Panc1 (cell line): ENCODE measurements around the gene KRT86. TPM values are rescaled to one million over a fixed set of nuclear protein-coding genes. Genes with fewer than 3 reads are reported as not detected.
"Not testable (repeated sequence)": the region's sequence is repeated elsewhere in the genome, so short reads cannot be mapped to it uniquely, and the experiment has no call there.

Experiments used
- ATAC-seq: fragments of 200-7000 bp; cut with Tn5 transposase; 2 replicates; pipeline ENCODE4 v1.9.1; 2020; ENCODE audit warnings: mild to moderate bottlenecking, moderate library complexity
- BruUV-seq: library from RNA; stranded (reverse); fragments of 400-500 nt; replicated peaks from 2 replicates; lab custom pipeline; 2021; lab: Mats Ljungman, UMichigan
- CTCF ChIA-PET: fragments of 300-600 bp; sonication (Branson Sonifier 250); formaldehyde crosslinking; loops from one replicate; lab custom pipeline; 2022; ENCODE audit warnings: antibody characterized with exemption; lab: Charles Lee
- POLR2A ChIA-PET: fragments of 300-600 bp; sonication (Branson Sonifier 250); formaldehyde crosslinking; loops from one replicate; lab custom pipeline; 2022; ENCODE audit warnings: antibody characterized with exemption; lab: Charles Lee
- DNase-seq: peaks from one replicate; pipeline ENCODE4 v3.0.0-alpha.2; 2010; ENCODE audit warnings: low read depth, low spot score
- H3K27ac ChIP-seq: 2 replicates; pipeline ENCODE4 v1.5.1; 2011; ENCODE audit warnings: mild to moderate bottlenecking, low read length, inconsistent platforms
- H3K27me3 ChIP-seq: fragments of 200-500 bp; sonication (Bioruptor generic); 2 replicates; pipeline ENCODE4 v1.6.0; 2014; ENCODE audit warnings: low read length, inconsistent platforms; ENCODE audit not compliant: control insufficient read depth, insufficient read depth
- H3K36me3 ChIP-seq: fragments of 200-500 bp; sonication (Bioruptor generic); 2 replicates; pipeline ENCODE4 v1.5.1; 2014; ENCODE audit warnings: inconsistent platforms, mild to moderate bottlenecking, low read length, moderate library complexity; ENCODE audit not compliant: control insufficient read depth, insufficient read depth
- H3K4me1 ChIP-seq: 2 replicates; pipeline ENCODE4 v1.5.1; 2011; ENCODE audit warnings: inconsistent platforms, mild to moderate bottlenecking, low read length, moderate library complexity; ENCODE audit not compliant: control insufficient read depth, insufficient read depth
- H3K4me3 ChIP-seq, 2 experiments: 2 replicates each; pipeline ENCODE4 v1.5.1; 2011 to 2012; ENCODE audit warnings: low read depth in 2 of 2, low read length in 2 of 2, mild to moderate bottlenecking in 2 of 2, inconsistent platforms in 1 of 2, moderate library complexity in 1 of 2
- H3K9me3 ChIP-seq: fragments of 200-500 bp; sonication (Bioruptor generic); 2 replicates; pipeline ENCODE4 v1.5.1; 2014; ENCODE audit warnings: low read depth, mild to moderate bottlenecking, inconsistent platforms, low read length, moderate library complexity; ENCODE audit not compliant: control insufficient read depth, insufficient read depth
- CTCF ChIP-seq: fragments of 450-650 bp; IDR thresholded peaks from 2 replicates; pipeline ENCODE4 v1.5.1; 2017; ENCODE audit warnings: mild to moderate bottlenecking
- POLR2AphosphoS5 ChIP-seq: IDR thresholded peaks from 2 replicates; pipeline ENCODE4 v1.6.1; 2012; ENCODE audit warnings: mild to moderate bottlenecking, low read depth, low read length, moderate library complexity
- REST ChIP-seq, 2 experiments: IDR thresholded peaks; 2 replicates each; pipeline ENCODE4 v1.6.1; 2011 to 2012; ENCODE audit warnings: low read depth in 2 of 2, control low read depth in 1 of 2, low read length in 1 of 2, mild to moderate bottlenecking in 1 of 2, moderate library complexity in 1 of 2; ENCODE audit not compliant: insufficient read depth in 1 of 2
- SIN3A ChIP-seq: IDR thresholded peaks from 2 replicates; pipeline ENCODE4 v1.6.1; 2012; ENCODE audit warnings: low read depth, mild to moderate bottlenecking, low read length, moderate library complexity, borderline replicate concordance; ENCODE audit not compliant: insufficient read depth
- TCF7L2 ChIP-seq: IDR thresholded peaks from 2 replicates; pipeline ENCODE4 v1.6.1; 2011; ENCODE audit warnings: mild to moderate bottlenecking, low read depth, low read length, inconsistent platforms
- in situ Hi-C: cut with HindIII; loops from 2 replicates; pipeline ENCODE4 v1.10.0; 2016; ENCODE audit warnings: low sequenced_read_pairs, low pct_unique_long_range_greater_than_20kb
- intact Hi-C: fragments of 100-400 bp; cut with micrococcal nuclease; formaldehyde crosslinking; loops from one replicate; pipeline ENCODE4 v1.10.0; 2022; ENCODE audit not compliant: unreplicated experiment
- total RNA-seq: library from RNA; stranded (reverse); gene quantifications from one replicate; pipeline ENCODE4 v1.2.1, GENCODE V29; 2021; ENCODE audit not compliant: unreplicated experiment

The KRT86 gene
- total RNA-seq, 1 experiment from 2014 or later, result 1.1 TPM

- TF ChIP-seq SIN3A (no peak), POLR2AphosphoS5 (no peak)
- peak overlapping the region; percentile 31; the same call in 1 of the 2 replicates for H3K27ac ChIP-seq
- ATAC-seq, result no peak
- CTCF ChIA-PET, result interaction anchor here (0.9 to 1.4 kb wide), 2 partner anchors 13 to 18 kb away, joined by 3 read pairs; no protein-coding TSS in a partner anchor
- peaks cover 4% of the 10 kb centered on the region for H3K4me1 ChIP-seq
- no peaks in the 10 kb centered on the region for H3K36me3 ChIP-seq
- DNase-seq, result no peak
- H3K9me3 ChIP-seq, result no peaks in the 10 kb centered on the region
- no peak overlapping the region for H3K4me3 ChIP-seq
- intact Hi-C loops, result no loop called here
- no TSS peak for BruUV-seq
- POLR2A ChIA-PET, result no interaction called here
- in situ Hi-C loops, result no loop called here
- H3K27me3 ChIP-seq, result no peaks in the 10 kb centered on the region
These were observed 17.9 kb upstream of the KRT86 start for GRCh38 chr12:52256584-52256935.

GRCh38 chr12:52257074-52257551, 17.3 kb upstream of the KRT86 start:
- TF ChIP-seq REST (IDR thresholded peaks at IDR 0.05; ENCODE audit: insufficient read depth in 1 of 2, low read depth in 2 of 2, low read length in 1 of 2) (no peak), POLR2AphosphoS5 (no peak), SIN3A (no peak), CTCF (no peak), TCF7L2 (peak; percentile 1; the same call in 1 of the 2 replicates)
- Histone ChIP-seq H3K9me3 (no peaks in the 10 kb centered on the region), H3K27me3 (no peaks in the 10 kb centered on the region), H3K4me1 (no peaks in the 10 kb centered on the region), H3K36me3 (no peaks in the 10 kb centered on the region), H3K4me3 (no peak overlapping the region), H3K27ac (peak overlapping the region; percentile 51)
- CTCF ChIA-PET, result interaction anchor here (0.9 to 1.4 kb wide), 2 partner anchors 13 to 19 kb away, joined by 3 read pairs; no protein-coding TSS in a partner anchor
- intact Hi-C loops (no loop called here), in situ Hi-C loops (no loop called here)
- no TSS peak for BruUV-seq
- ATAC-seq, result no peak
- DNase-seq, result no peak
- POLR2A ChIA-PET, result no interaction called here

DNA sequence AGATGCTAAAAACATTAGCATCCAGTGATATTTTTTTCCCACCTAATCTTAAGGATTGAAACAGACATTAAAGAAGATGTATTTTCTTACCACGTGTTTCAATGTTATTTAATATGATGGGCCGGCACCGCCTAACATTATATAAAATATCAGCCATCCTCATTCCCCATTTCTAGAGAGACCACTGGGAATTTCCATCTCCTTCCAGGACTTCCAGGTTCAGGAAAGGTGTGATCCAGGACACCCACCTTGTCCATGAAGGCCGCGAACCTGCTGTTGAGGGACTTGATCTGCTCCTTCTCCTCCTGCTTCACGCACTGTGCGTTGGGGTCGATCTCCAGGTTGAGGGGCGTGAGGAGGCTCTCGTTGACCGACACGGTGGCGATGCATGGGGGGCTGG, 16.5 kb upstream of the KRT86 start:
- H3K27ac ChIP-seq, H3K27me3 ChIP-seq, CTCF ChIA-PET, intact Hi-C loops, POLR2A ChIA-PET, H3K4me3 ChIP-seq, BruUV-seq, DNase-seq, ATAC-seq, H3K9me3 ChIP-seq, H3K4me1 ChIP-seq, H3K36me3 ChIP-seq, in situ Hi-C loops: not testable (repeated sequence)
